WTC11 (cell line): ENCODE results near the gene SPNS1.

Experiments used
- AR ChIP-seq: fragments of 250-450 bp; sonication (Bioruptor Pico); IDR thresholded peaks from 2 replicates; pipeline ENCODE4 v1.9.0; 2021; ENCODE audit warnings: mild to moderate bottlenecking
- ATF1 ChIP-seq: sonication (generic); formaldehyde crosslinking; IDR thresholded peaks from 2 replicates; pipeline ENCODE4 v1.8.1; 2023; ENCODE audit warnings: mild to moderate bottlenecking, moderate library complexity, missing genetic modification reagents
- CREM ChIP-seq: sonication (generic); formaldehyde crosslinking; IDR thresholded peaks from 2 replicates; pipeline ENCODE4 v1.8.1; 2022; ENCODE audit warnings: mild to moderate bottlenecking, missing genetic modification reagents, moderate library complexity
- E2F5 ChIP-seq: sonication (generic); formaldehyde crosslinking; IDR thresholded peaks from 2 replicates; pipeline ENCODE4 v1.8.1; 2022; ENCODE audit warnings: mild to moderate bottlenecking, moderate library complexity, missing genetic modification reagents
- ETV6 ChIP-seq: sonication (generic); formaldehyde crosslinking; IDR thresholded peaks from 2 replicates; pipeline ENCODE4 v1.8.1; 2022; ENCODE audit warnings: mild to moderate bottlenecking, missing genetic modification reagents
- MAX ChIP-seq: sonication (generic); formaldehyde crosslinking; IDR thresholded peaks from 2 replicates; pipeline ENCODE4 v1.8.0; 2022; ENCODE audit warnings: mild to moderate bottlenecking, missing genetic modification reagents
- SP1 ChIP-seq: sonication (generic); formaldehyde crosslinking; conservative IDR thresholded peaks from 2 replicates; pipeline ENCODE4 v1.8.1; 2022; ENCODE audit warnings: missing genetic modification reagents
- TF ChIP-seq, protein P1 (sequence below): sonication (generic); formaldehyde crosslinking; IDR thresholded peaks from 2 replicates; pipeline ENCODE4 v1.8.0; 2022; ENCODE audit warnings: mild to moderate bottlenecking, missing genetic modification reagents
- TF ChIP-seq, protein P2 (sequence below): fragments of 200-600 bp; IDR thresholded peaks from 2 replicates; pipeline ENCODE4 v1.8.0; 2022; ENCODE audit warnings: antibody characterized with exemption
- TF ChIP-seq, protein P3 (sequence below): sonication (generic); formaldehyde crosslinking; IDR thresholded peaks from 2 replicates; pipeline ENCODE4 v1.8.1; 2022; ENCODE audit warnings: low read depth, mild to moderate bottlenecking, moderate library complexity, missing genetic modification reagents, borderline replicate concordance
- TF ChIP-seq, protein P4 (sequence below): sonication (generic); formaldehyde crosslinking; IDR thresholded peaks from 2 replicates; pipeline ENCODE4 v1.8.0; 2022; ENCODE audit warnings: missing genetic modification reagents
- TF ChIP-seq, protein P5 (sequence below): sonication (generic); formaldehyde crosslinking; IDR thresholded peaks from 2 replicates; pipeline ENCODE4 v1.8.1; 2023; ENCODE audit warnings: mild to moderate bottlenecking, missing genetic modification reagents, moderate library complexity
- TF ChIP-seq, protein P6 (sequence below): sonication (generic); formaldehyde crosslinking; IDR thresholded peaks from 2 replicates; pipeline ENCODE4 v1.8.1; 2022; ENCODE audit warnings: low read depth, missing genetic modification reagents, borderline replicate concordance

DNA sequence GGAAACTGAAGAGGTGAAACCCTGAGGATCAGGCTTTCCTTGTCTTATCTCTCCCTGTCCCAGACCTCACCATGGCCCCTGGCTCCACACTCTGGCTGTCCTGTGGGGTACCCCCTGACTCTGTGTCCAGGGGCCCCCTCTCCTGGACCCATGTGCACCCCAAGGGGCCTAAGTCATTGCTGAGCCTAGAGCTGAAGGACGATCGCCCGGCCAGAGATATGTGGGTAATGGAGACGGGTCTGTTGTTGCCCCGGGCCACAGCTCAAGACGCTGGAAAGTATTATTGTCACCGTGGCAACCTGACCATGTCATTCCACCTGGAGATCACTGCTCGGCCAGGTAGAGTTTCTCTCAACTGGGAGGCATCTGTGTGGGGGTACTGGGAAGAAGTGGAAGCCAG lies 41.4 kb upstream of the SPNS1 start:
- TF ChIP-seq, protein P1, sequence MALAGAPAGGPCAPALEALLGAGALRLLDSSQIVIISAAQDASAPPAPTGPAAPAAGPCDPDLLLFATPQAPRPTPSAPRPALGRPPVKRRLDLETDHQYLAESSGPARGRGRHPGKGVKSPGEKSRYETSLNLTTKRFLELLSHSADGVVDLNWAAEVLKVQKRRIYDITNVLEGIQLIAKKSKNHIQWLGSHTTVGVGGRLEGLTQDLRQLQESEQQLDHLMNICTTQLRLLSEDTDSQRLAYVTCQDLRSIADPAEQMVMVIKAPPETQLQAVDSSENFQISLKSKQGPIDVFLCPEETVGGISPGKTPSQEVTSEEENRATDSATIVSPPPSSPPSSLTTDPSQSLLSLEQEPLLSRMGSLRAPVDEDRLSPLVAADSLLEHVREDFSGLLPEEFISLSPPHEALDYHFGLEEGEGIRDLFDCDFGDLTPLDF, result no peak
- TF ChIP-seq, protein P2, sequence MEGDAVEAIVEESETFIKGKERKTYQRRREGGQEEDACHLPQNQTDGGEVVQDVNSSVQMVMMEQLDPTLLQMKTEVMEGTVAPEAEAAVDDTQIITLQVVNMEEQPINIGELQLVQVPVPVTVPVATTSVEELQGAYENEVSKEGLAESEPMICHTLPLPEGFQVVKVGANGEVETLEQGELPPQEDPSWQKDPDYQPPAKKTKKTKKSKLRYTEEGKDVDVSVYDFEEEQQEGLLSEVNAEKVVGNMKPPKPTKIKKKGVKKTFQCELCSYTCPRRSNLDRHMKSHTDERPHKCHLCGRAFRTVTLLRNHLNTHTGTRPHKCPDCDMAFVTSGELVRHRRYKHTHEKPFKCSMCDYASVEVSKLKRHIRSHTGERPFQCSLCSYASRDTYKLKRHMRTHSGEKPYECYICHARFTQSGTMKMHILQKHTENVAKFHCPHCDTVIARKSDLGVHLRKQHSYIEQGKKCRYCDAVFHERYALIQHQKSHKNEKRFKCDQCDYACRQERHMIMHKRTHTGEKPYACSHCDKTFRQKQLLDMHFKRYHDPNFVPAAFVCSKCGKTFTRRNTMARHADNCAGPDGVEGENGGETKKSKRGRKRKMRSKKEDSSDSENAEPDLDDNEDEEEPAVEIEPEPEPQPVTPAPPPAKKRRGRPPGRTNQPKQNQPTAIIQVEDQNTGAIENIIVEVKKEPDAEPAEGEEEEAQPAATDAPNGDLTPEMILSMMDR, result no peak
- no peak for TF ChIP-seq AR
- TF ChIP-seq CREM (CRISPR knock-in tag), result no peak
- TF ChIP-seq, protein P3, sequence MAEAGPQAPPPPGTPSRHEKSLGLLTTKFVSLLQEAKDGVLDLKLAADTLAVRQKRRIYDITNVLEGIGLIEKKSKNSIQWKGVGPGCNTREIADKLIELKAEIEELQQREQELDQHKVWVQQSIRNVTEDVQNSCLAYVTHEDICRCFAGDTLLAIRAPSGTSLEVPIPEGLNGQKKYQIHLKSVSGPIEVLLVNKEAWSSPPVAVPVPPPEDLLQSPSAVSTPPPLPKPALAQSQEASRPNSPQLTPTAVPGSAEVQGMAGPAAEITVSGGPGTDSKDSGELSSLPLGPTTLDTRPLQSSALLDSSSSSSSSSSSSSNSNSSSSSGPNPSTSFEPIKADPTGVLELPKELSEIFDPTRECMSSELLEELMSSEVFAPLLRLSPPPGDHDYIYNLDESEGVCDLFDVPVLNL, result no peak
- no peak for TF ChIP-seq ATF1
- TF ChIP-seq, protein P4, sequence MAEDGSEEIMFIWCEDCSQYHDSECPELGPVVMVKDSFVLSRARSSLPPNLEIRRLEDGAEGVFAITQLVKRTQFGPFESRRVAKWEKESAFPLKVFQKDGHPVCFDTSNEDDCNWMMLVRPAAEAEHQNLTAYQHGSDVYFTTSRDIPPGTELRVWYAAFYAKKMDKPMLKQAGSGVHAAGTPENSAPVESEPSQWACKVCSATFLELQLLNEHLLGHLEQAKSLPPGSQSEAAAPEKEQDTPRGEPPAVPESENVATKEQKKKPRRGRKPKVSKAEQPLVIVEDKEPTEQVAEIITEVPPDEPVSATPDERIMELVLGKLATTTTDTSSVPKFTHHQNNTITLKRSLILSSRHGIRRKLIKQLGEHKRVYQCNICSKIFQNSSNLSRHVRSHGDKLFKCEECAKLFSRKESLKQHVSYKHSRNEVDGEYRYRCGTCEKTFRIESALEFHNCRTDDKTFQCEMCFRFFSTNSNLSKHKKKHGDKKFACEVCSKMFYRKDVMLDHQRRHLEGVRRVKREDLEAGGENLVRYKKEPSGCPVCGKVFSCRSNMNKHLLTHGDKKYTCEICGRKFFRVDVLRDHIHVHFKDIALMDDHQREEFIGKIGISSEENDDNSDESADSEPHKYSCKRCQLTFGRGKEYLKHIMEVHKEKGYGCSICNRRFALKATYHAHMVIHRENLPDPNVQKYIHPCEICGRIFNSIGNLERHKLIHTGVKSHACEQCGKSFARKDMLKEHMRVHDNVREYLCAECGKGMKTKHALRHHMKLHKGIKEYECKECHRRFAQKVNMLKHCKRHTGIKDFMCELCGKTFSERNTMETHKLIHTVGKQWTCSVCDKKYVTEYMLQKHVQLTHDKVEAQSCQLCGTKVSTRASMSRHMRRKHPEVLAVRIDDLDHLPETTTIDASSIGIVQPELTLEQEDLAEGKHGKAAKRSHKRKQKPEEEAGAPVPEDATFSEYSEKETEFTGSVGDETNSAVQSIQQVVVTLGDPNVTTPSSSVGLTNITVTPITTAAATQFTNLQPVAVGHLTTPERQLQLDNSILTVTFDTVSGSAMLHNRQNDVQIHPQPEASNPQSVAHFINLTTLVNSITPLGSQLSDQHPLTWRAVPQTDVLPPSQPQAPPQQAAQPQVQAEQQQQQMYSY (CRISPR knock-in tag), result no peak
- TF ChIP-seq MAX (CRISPR knock-in tag), result no peak
- TF ChIP-seq SP1 (CRISPR knock-in tag), result no peak
- no peak for TF ChIP-seq E2F5 (CRISPR knock-in tag)
- TF ChIP-seq, protein P5, sequence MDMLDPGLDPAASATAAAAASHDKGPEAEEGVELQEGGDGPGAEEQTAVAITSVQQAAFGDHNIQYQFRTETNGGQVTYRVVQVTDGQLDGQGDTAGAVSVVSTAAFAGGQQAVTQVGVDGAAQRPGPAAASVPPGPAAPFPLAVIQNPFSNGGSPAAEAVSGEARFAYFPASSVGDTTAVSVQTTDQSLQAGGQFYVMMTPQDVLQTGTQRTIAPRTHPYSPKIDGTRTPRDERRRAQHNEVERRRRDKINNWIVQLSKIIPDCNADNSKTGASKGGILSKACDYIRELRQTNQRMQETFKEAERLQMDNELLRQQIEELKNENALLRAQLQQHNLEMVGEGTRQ (CRISPR knock-in tag), result no peak
- no peak for TF ChIP-seq ETV6 (CRISPR knock-in tag)
- TF ChIP-seq, protein P6, sequence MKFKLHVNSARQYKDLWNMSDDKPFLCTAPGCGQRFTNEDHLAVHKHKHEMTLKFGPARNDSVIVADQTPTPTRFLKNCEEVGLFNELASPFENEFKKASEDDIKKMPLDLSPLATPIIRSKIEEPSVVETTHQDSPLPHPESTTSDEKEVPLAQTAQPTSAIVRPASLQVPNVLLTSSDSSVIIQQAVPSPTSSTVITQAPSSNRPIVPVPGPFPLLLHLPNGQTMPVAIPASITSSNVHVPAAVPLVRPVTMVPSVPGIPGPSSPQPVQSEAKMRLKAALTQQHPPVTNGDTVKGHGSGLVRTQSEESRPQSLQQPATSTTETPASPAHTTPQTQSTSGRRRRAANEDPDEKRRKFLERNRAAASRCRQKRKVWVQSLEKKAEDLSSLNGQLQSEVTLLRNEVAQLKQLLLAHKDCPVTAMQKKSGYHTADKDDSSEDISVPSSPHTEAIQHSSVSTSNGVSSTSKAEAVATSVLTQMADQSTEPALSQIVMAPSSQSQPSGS, result no peak
